HepG2 (cell line): ENCODE results near the gene RARG. TPM values are rescaled to one million over a fixed set of nuclear protein-coding genes. Genes with fewer than 3 reads are reported as not detected.

ENCODE experiments used
- NR3C1 ChIP-seq: sonication (generic); formaldehyde crosslinking; IDR thresholded peaks from 2 replicates; pipeline ENCODE4 v1.4.0; 2020; ENCODE audit warnings: missing genetic modification reagents
- PCBP1 ChIP-seq: fragments of 200-400 bp; formaldehyde crosslinking; IDR thresholded peaks from 2 replicates; pipeline ENCODE4 v1.6.1; 2017; ENCODE audit warnings: mild to moderate bottlenecking, low read depth, low read length, borderline replicate concordance
- POLR2AphosphoS2 ChIP-seq: IDR thresholded peaks from 2 replicates; pipeline ENCODE4 v1.6.1; 2011; ENCODE audit warnings: low read depth, low read length, improper control_type of control experiment
- REXO4 ChIP-seq: sonication (generic); formaldehyde crosslinking; IDR thresholded peaks from 2 replicates; pipeline ENCODE4 v1.8.0; 2022; ENCODE audit warnings: missing genetic modification reagents, mild to moderate bottlenecking, borderline replicate concordance
- SKI ChIP-seq: fragments of 450-650 bp; IDR thresholded peaks from one replicate; pipeline ENCODE4 v1.6.1; 2018; ENCODE audit warnings: mild to moderate bottlenecking; ENCODE audit not compliant: partially characterized antibody
- SP2 ChIP-seq: sonication (generic); formaldehyde crosslinking; IDR thresholded peaks from 2 replicates; pipeline ENCODE4 v1.5.1; 2020; ENCODE audit warnings: mild to moderate bottlenecking, missing genetic modification reagents
- SPEN ChIP-seq: sonication (generic); formaldehyde crosslinking; IDR thresholded peaks from 2 replicates; pipeline ENCODE4 v1.5.1; 2020; ENCODE audit warnings: low read depth, mild to moderate bottlenecking, missing genetic modification reagents
- ZC3H13 ChIP-seq: sonication (generic); formaldehyde crosslinking; IDR thresholded peaks from 2 replicates; pipeline ENCODE4 v1.8.1; 2023; ENCODE audit warnings: mild to moderate bottlenecking, missing genetic modification reagents, moderate library complexity
- ZKSCAN5 ChIP-seq: sonication (generic); formaldehyde crosslinking; IDR thresholded peaks from 2 replicates; pipeline ENCODE4 v1.5.1; 2020; ENCODE audit warnings: mild to moderate bottlenecking, missing genetic modification reagents
- ZNF207 ChIP-seq: fragments of 450-650 bp; IDR thresholded peaks from 2 replicates; pipeline ENCODE4 v1.6.1; 2016; ENCODE audit warnings: antibody characterized with exemption, borderline replicate concordance
- ZNF24 ChIP-seq: fragments of 450-650 bp; IDR thresholded peaks from 2 replicates; pipeline ENCODE4 v1.6.1; 2017; ENCODE audit warnings: antibody characterized with exemption, mild to moderate bottlenecking
- ZNF256 ChIP-seq: sonication (generic); formaldehyde crosslinking; conservative IDR thresholded peaks from 2 replicates; pipeline ENCODE4 v1.4.0; 2020; ENCODE audit warnings: missing genetic modification reagents
- ZNF335 ChIP-seq: sonication (generic); formaldehyde crosslinking; IDR thresholded peaks from 2 replicates; pipeline ENCODE4 v1.4.0; 2020; ENCODE audit warnings: missing genetic modification reagents
- ZNF34 ChIP-seq: sonication (generic); formaldehyde crosslinking; IDR thresholded peaks from 2 replicates; pipeline ENCODE4 v1.4.0; 2020; ENCODE audit warnings: mild to moderate bottlenecking, missing genetic modification reagents, borderline replicate concordance
- ZNF615 ChIP-seq: sonication (generic); formaldehyde crosslinking; IDR thresholded peaks from 2 replicates; pipeline ENCODE4 v1.5.0; 2020; ENCODE audit warnings: mild to moderate bottlenecking, missing genetic modification reagents, borderline replicate concordance
- polyA plus RNA-seq, 8 experiments: library from polyadenylated mRNA; depleted of rRNA in 3 of 8; stranded (reverse) in 7 of 8; unstranded in 1 of 8; fragments of >200 nt; fragmentation: Illumina TruSeq in 4 of 8; extraction: Trizol in 4 of 8; gene quantifications; 2 replicates each; pipeline versions ENCODE4 v1.2.1 to v1.2.3, GENCODE V29; 2011 to 2016; ENCODE audit warnings: low read depth in 4 of 8, missing spikeins in 1 of 8, mixed read lengths in 1 of 8; ENCODE audit not compliant: insufficient read depth in 1 of 8
- total RNA-seq, 5 experiments: library from RNA; depleted of rRNA; stranded (reverse); fragments of >200 nt; fragmentation: Illumina TruSeq; extraction: Trizol; gene quantifications; 2 replicates each; pipeline ENCODE4 v1.2.3, GENCODE V29; 2016; ENCODE audit warnings: low read depth in 1 of 5
- TF ChIP-seq, protein P1 (sequence below), 2 experiments: fragments of 450-650 bp in 1 of 2; sonication (generic) in 1 of 2; formaldehyde crosslinking; IDR thresholded peaks; 2 replicates each; pipeline versions ENCODE4 v1.5.0 to v1.8.0; 2020 to 2022; ENCODE audit warnings: mild to moderate bottlenecking in 1 of 2, missing genetic modification reagents in 1 of 2
- TF ChIP-seq, protein P2 (sequence below): sonication (generic); formaldehyde crosslinking; IDR thresholded peaks from 2 replicates; pipeline ENCODE4 v1.5.0; 2020; ENCODE audit warnings: missing genetic modification reagents
- TF ChIP-seq, protein P3 (sequence below): sonication (generic); formaldehyde crosslinking; IDR thresholded peaks from 2 replicates; pipeline ENCODE4 v1.8.0; 2022; ENCODE audit warnings: missing genetic modification reagents, mild to moderate bottlenecking, moderate library complexity, borderline replicate concordance
- TF ChIP-seq, protein P4 (sequence below): IDR thresholded peaks from 2 replicates; pipeline ENCODE4 v1.6.1; 2016; ENCODE audit warnings: low read depth, missing genetic modification reagents, missing compliant biosample characterization
- TF ChIP-seq, protein P5 (sequence below): sonication (generic); formaldehyde crosslinking; IDR thresholded peaks from 2 replicates; pipeline ENCODE4 v1.8.1; 2023; ENCODE audit warnings: missing genetic modification reagents, inconsistent platforms, borderline replicate concordance

Gene RARG
- total and polyA plus RNA-seq, 2 of the 13 experiments (the other 11 are each of a cell fraction or from before 2014, with no cell fraction given), result 0.77 to 1.5 TPM

DNA sequence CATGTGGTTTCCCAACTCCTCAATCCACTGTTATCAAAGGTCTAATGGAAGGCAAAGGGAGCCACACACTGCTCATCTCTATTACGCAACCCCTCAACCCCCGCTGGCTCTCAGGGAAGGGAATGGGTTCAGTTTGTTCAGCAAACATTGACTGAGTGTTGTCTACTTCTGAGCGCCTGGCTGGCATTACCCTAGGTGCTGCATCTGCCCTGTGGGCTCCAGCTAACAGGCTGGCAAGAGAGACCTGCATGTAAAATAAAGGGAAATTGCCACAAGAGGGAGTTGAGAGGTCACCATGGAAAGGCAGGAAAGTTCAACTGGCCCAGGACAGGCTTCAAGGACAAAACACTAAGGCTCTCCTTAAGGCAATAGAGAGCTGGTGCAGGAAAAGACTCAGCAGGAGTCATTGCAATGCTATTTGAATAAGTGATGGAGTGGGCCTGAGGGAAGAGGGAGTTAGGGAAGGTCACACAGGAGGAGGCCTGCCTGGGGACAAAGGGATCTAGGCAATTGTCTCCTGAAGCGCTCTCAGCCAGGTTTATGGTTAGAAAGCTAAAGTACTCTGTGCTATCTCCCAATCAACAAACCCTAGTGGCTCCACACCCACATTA, 57.0 kb downstream of the RARG start (continued):
- TF ChIP-seq, protein P1, sequence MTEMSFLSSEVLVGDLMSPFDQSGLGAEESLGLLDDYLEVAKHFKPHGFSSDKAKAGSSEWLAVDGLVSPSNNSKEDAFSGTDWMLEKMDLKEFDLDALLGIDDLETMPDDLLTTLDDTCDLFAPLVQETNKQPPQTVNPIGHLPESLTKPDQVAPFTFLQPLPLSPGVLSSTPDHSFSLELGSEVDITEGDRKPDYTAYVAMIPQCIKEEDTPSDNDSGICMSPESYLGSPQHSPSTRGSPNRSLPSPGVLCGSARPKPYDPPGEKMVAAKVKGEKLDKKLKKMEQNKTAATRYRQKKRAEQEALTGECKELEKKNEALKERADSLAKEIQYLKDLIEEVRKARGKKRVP (CRISPR knock-in tag; IDR thresholded peaks at IDR 0.05), result peak in 1 of 2 experiments; percentile 39; a peak in 1 of 4 replicates
- TF ChIP-seq POLR2AphosphoS2, result no peak
- no peak for TF ChIP-seq SPEN (CRISPR knock-in tag)
- TF ChIP-seq ZNF615, result no peak
- no peak for TF ChIP-seq ZNF335 (CRISPR knock-in tag)
- TF ChIP-seq, protein P2, sequence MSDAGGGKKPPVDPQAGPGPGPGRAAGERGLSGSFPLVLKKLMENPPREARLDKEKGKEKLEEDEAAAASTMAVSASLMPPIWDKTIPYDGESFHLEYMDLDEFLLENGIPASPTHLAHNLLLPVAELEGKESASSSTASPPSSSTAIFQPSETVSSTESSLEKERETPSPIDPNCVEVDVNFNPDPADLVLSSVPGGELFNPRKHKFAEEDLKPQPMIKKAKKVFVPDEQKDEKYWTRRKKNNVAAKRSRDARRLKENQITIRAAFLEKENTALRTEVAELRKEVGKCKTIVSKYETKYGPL (CRISPR knock-in tag), result peak; percentile 92
- no peak for TF ChIP-seq PCBP1
- no peak for TF ChIP-seq ZNF256
- TF ChIP-seq, protein P3, sequence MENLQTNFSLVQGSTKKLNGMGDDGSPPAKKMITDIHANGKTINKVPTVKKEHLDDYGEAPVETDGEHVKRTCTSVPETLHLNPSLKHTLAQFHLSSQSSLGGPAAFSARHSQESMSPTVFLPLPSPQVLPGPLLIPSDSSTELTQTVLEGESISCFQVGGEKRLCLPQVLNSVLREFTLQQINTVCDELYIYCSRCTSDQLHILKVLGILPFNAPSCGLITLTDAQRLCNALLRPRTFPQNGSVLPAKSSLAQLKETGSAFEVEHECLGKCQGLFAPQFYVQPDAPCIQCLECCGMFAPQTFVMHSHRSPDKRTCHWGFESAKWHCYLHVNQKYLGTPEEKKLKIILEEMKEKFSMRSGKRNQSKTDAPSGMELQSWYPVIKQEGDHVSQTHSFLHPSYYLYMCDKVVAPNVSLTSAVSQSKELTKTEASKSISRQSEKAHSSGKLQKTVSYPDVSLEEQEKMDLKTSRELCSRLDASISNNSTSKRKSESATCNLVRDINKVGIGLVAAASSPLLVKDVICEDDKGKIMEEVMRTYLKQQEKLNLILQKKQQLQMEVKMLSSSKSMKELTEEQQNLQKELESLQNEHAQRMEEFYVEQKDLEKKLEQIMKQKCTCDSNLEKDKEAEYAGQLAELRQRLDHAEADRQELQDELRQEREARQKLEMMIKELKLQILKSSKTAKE (CRISPR knock-in tag), result no peak
- TF ChIP-seq ZNF34 (CRISPR knock-in tag), result no peak
- TF ChIP-seq ZNF24, result no peak
- no peak for TF ChIP-seq NR3C1 (CRISPR knock-in tag)
- TF ChIP-seq ZNF207, result no peak
- no peak for TF ChIP-seq ZKSCAN5 (CRISPR knock-in tag)
- TF ChIP-seq, protein P4, sequence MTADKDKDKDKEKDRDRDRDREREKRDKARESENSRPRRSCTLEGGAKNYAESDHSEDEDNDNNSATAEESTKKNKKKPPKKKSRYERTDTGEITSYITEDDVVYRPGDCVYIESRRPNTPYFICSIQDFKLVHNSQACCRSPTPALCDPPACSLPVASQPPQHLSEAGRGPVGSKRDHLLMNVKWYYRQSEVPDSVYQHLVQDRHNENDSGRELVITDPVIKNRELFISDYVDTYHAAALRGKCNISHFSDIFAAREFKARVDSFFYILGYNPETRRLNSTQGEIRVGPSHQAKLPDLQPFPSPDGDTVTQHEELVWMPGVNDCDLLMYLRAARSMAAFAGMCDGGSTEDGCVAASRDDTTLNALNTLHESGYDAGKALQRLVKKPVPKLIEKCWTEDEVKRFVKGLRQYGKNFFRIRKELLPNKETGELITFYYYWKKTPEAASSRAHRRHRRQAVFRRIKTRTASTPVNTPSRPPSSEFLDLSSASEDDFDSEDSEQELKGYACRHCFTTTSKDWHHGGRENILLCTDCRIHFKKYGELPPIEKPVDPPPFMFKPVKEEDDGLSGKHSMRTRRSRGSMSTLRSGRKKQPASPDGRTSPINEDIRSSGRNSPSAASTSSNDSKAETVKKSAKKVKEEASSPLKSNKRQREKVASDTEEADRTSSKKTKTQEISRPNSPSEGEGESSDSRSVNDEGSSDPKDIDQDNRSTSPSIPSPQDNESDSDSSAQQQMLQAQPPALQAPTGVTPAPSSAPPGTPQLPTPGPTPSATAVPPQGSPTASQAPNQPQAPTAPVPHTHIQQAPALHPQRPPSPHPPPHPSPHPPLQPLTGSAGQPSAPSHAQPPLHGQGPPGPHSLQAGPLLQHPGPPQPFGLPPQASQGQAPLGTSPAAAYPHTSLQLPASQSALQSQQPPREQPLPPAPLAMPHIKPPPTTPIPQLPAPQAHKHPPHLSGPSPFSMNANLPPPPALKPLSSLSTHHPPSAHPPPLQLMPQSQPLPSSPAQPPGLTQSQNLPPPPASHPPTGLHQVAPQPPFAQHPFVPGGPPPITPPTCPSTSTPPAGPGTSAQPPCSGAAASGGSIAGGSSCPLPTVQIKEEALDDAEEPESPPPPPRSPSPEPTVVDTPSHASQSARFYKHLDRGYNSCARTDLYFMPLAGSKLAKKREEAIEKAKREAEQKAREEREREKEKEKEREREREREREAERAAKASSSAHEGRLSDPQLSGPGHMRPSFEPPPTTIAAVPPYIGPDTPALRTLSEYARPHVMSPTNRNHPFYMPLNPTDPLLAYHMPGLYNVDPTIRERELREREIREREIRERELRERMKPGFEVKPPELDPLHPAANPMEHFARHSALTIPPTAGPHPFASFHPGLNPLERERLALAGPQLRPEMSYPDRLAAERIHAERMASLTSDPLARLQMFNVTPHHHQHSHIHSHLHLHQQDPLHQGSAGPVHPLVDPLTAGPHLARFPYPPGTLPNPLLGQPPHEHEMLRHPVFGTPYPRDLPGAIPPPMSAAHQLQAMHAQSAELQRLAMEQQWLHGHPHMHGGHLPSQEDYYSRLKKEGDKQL, result no peak
- TF ChIP-seq SP2 (CRISPR knock-in tag), result no peak
- TF ChIP-seq, protein P5, sequence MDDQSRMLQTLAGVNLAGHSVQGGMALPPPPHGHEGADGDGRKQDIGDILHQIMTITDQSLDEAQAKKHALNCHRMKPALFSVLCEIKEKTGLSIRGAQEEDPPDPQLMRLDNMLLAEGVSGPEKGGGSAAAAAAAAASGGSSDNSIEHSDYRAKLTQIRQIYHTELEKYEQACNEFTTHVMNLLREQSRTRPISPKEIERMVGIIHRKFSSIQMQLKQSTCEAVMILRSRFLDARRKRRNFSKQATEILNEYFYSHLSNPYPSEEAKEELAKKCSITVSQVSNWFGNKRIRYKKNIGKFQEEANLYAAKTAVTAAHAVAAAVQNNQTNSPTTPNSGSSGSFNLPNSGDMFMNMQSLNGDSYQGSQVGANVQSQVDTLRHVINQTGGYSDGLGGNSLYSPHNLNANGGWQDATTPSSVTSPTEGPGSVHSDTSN, result no peak
- TF ChIP-seq SKI, result peak; percentile 79
- TF ChIP-seq ZC3H13 (CRISPR knock-in tag), result no peak
- TF ChIP-seq REXO4, result no peak
